Measurements from ENCODE around the gene FRY. TPM values are rescaled to one million over a fixed set of nuclear protein-coding genes. Genes with fewer than 3 reads are reported as not detected.
A peak's percentile ranks its signal among the peaks of the same experiment; 100 is the strongest.

Gene FRY
- total RNA-seq, 2 donors from 2014 or later: 32.0 to 45.4 TPM

GRCh38 chr13:32035716-32036115, 4.1 kb downstream of the FRY start:
- 72 to 73% methylated on average over 2 of the region's 2 CpGs for WGBS, 2 donors
- H3K4me3 ChIP-seq: no peak overlapping the region
- no peaks in the 10 kb centered on the region for H3K36me3 ChIP-seq (replicated peaks in 1 of 2; ENCODE audit: insufficient read depth in 1 of 2, low read depth in 2 of 2)
- intact Hi-C loops (cut with DNase I): no loop called here
- no peak for ATAC-seq
- no peak for DNase-seq
- H3K27me3 ChIP-seq: no peaks in the 10 kb centered on the region
- H3K4me1 ChIP-seq: peaks cover 64% of the 10 kb centered on the region
- no peaks in the 10 kb centered on the region for H3K9me3 ChIP-seq
- H3K27ac ChIP-seq: peak overlapping the region in 3 of 4 donors; percentile 16 to 84 (median 45)
- TF ChIP-seq CTCF (IDR thresholded peaks at IDR 0.05): no peak
- TF ChIP-seq POLR2A (IDR thresholded peaks at IDR 0.05): no peak

- Histone ChIP-seq H3K27ac (peak overlapping the region in 3 of 4 donors; percentile 36 to 84 (median 45)), H3K4me3 (no peak overlapping the region)
- ATAC-seq: peak; percentile 18
These were observed 4.6 kb downstream of the FRY start for GRCh38 chr13:32036126-32036695.

GRCh38 chr13:32036757-32037156, 5.2 kb downstream of the FRY start:
- DNase-seq (no peak), ATAC-seq (peak; percentile 13)
- 27 to 37% methylated on average over 2 of the region's 2 CpGs for WGBS, 2 donors
- TF ChIP-seq POLR2A (IDR thresholded peaks at IDR 0.05) (no peak), CTCF (IDR thresholded peaks at IDR 0.05) (no peak)
- intact Hi-C loops (cut with DNase I): no loop called here
- H3K36me3 ChIP-seq (replicated peaks in 1 of 2; ENCODE audit: insufficient read depth in 1 of 2, low read depth in 2 of 2): no peaks in the 10 kb centered on the region
- H3K4me3 ChIP-seq: no peak overlapping the region
- H3K27ac ChIP-seq: peak overlapping the region in 3 of 4 donors; percentile 36 to 84 (median 45)
- H3K9me3 ChIP-seq: no peaks in the 10 kb centered on the region
- peaks cover 74% of the 10 kb centered on the region for H3K4me1 ChIP-seq
- H3K27me3 ChIP-seq: no peaks in the 10 kb centered on the region

More at GRCh38 chr13:32036126-32036695, 4.6 kb downstream of the FRY start:
- WGBS, 2 donors: 25 to 34% methylated on average over 4 of the region's 4 CpGs
- intact Hi-C loops (cut with DNase I): no loop called here
- H3K27me3 ChIP-seq: no peaks in the 10 kb centered on the region
- TF ChIP-seq POLR2A (IDR thresholded peaks at IDR 0.05): no peak
- TF ChIP-seq CTCF (IDR thresholded peaks at IDR 0.05): no peak
- no peaks in the 10 kb centered on the region for H3K36me3 ChIP-seq (replicated peaks in 1 of 2; ENCODE audit: insufficient read depth in 1 of 2, low read depth in 2 of 2)
- DNase-seq: peak in 1 of 4 donors; percentile 23
- peaks cover 69% of the 10 kb centered on the region for H3K4me1 ChIP-seq
- no peaks in the 10 kb centered on the region for H3K9me3 ChIP-seq

GRCh38 chr13:32037471-32037870, 5.9 kb downstream of the FRY start:
- Histone ChIP-seq H3K27ac (peak overlapping the region in 3 of 4 donors; percentile 28 to 84 (median 45)), H3K4me1 (peaks cover 81% of the 10 kb centered on the region), H3K9me3 (no peaks in the 10 kb centered on the region), H3K4me3 (no peak overlapping the region), H3K27me3 (no peaks in the 10 kb centered on the region), H3K36me3 (replicated peaks in 1 of 2; ENCODE audit: insufficient read depth in 1 of 2, low read depth in 2 of 2) (no peaks in the 10 kb centered on the region)
- intact Hi-C loops (cut with DNase I): no loop called here
- 10 to 16% methylated on average over 2 of the region's 2 CpGs for WGBS, 2 donors
- ATAC-seq (no peak), DNase-seq (no peak)
- TF ChIP-seq POLR2A (IDR thresholded peaks at IDR 0.05): no peak
- no peak for TF ChIP-seq CTCF (IDR thresholded peaks at IDR 0.05)

- Histone ChIP-seq H3K27ac (peak overlapping the region in 2 of 4 donors; percentile 37 to 47), H3K4me1 (peaks cover 80% of the 10 kb centered on the region), H3K27me3 (no peaks in the 10 kb centered on the region), H3K36me3 (replicated peaks in 1 of 2; ENCODE audit: insufficient read depth in 1 of 2, low read depth in 2 of 2) (no peaks in the 10 kb centered on the region), H3K4me3 (no peak overlapping the region), H3K9me3 (no peaks in the 10 kb centered on the region)
- no peak for ATAC-seq
- DNase-seq: no peak
- intact Hi-C loops (cut with DNase I): no loop called here
- TF ChIP-seq CTCF (IDR thresholded peaks at IDR 0.05) (no peak), POLR2A (IDR thresholded peaks at IDR 0.05) (no peak)
- WGBS, 2 donors: 67 to 72% methylated on average over 5 of the region's 5 CpGs
These were observed 6.8 kb downstream of the FRY start for GRCh38 chr13:32038343-32038742.
